ENCODE results near the gene LRRC74B. TPM values are rescaled to one million over a fixed set of nuclear protein-coding genes. Genes with fewer than 3 reads are reported as not detected.
"Not testable (repeated sequence)": the region's sequence is repeated elsewhere in the genome, so short reads cannot be mapped to it uniquely, and the experiment has no call there.

Gene LRRC74B
- total and polyA plus RNA-seq, 2 of the 4 experiments (the other 2 are of a cell fraction), result not detected

DNA sequence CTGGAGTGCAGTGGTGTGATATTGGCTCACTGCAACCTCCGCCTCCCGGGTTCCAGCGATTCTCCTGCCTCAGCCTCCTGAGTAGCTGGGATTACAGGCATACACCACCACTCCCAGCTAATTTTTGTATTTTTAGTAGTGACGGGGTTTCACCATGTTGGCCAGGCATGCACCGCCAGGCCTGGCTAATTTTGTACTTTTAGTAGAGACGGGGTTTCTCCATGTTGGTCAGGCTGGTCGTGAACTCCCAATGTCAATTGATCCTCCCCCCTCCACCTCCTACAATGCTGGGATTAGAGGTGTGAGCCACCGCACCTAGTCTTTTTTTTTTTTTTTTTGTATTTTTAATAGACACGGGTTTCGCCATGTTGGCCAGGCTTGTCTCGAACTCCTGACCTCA, 42.2 kb downstream of the LRRC74B start:
- H3K9me3 ChIP-seq (ENCODE audit: control insufficient read depth, insufficient read depth, low read length); H3K4me1 ChIP-seq (ENCODE audit: control insufficient read depth, insufficient read depth, low read length); POLR2A ChIA-PET (ENCODE audit: unreplicated experiment); H2AK5ac ChIP-seq (ENCODE audit: low read depth, low read length); H4K5ac ChIP-seq (ENCODE audit: low read depth, low read length); H2BK15ac ChIP-seq (ENCODE audit: low read depth, low read length); ATAC-seq (ENCODE audit: low read depth); H3K4ac ChIP-seq (ENCODE audit: low read depth, low read length); H2AK9ac ChIP-seq (replicated peaks; ENCODE audit: low read depth, low read length, poor library complexity); H3K27ac ChIP-seq (ENCODE audit: insufficient read depth, low read length); H3K79me1 ChIP-seq (ENCODE audit: low read depth in 1 of 2, low read length in 2 of 2); H4K8ac ChIP-seq (ENCODE audit: low read depth in 2 of 2, low read length in 2 of 2); H3K56ac ChIP-seq (ENCODE audit: extremely low read depth, insufficient read depth, low read length); H3K18ac ChIP-seq (ENCODE audit: low read depth, low read length); BruUV-seq (replicated peaks); dilution Hi-C loops (cut with HindIII; ENCODE audit: low sequenced_read_pairs, unreplicated experiment); H3K14ac ChIP-seq (replicated peaks; ENCODE audit: low read depth, low read length); H2BK5ac ChIP-seq (ENCODE audit: low read depth, low read length, poor library complexity, severe bottlenecking); in situ Hi-C loops (cut with MboI; ENCODE audit: low sequenced_read_pairs); H3K4me3 ChIP-seq (ENCODE audit: insufficient read depth, low read depth, low read length); H3K4me2 ChIP-seq (ENCODE audit: low read depth, low read length); H2BK120ac ChIP-seq (ENCODE audit: low read depth, low read length); H3K9ac ChIP-seq (ENCODE audit: low read depth, low read length); DNase-seq; H3K9me1 ChIP-seq (ENCODE audit: insufficient read depth, low read length); H2BK20ac ChIP-seq (ENCODE audit: low read depth, low read length); H4K20me1 ChIP-seq (ENCODE audit: insufficient read depth, low read length); H3K27me3 ChIP-seq (ENCODE audit: control insufficient read depth, insufficient read depth, low read length); H2AFZ ChIP-seq (replicated peaks; ENCODE audit: low read length, poor library complexity); H3K36me3 ChIP-seq (ENCODE audit: control insufficient read depth, insufficient read depth, low read length); intact Hi-C loops (cut with micrococcal nuclease); H4K91ac ChIP-seq (ENCODE audit: insufficient read depth, low read depth, low read length); H3K23ac ChIP-seq (ENCODE audit: low read depth, low read length): not testable (repeated sequence)
- no CpG with 5 or more reads among the region's 11 CpGs for WGBS, 2 experiments (ENCODE audit: extremely low coverage in 2 of 2, insufficient read length in 1 of 2)
- CTCF ChIA-PET, result interaction anchor here (0.6 kb wide), 2 partner anchors 73 to 902 kb away, joined by 3 to 5 read pairs; partner anchors contain the start of gene P2RX6

DNA sequence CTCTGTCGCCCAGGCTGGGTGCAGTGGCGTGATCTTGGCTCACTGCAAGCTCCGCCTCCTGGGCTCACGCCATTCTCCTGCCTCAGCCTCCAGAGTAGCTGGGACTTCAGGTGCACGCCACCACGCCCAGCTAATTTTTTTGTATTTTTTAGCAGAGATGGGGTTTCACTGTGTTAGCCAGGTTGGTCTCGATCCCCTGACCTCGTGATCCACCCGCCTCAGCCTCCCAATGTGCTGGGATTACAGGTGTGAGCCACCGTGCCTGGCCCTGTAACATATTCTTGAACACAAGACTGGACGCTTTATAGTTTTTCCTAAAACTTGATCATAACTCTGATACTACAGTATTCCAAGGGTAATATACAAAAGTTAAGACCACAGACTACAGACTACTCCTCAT, 45.5 kb downstream of the LRRC74B start:
- H4K8ac ChIP-seq (ENCODE audit: low read depth in 2 of 2, low read length in 2 of 2); H3K9me3 ChIP-seq (ENCODE audit: control insufficient read depth, insufficient read depth, low read length); H3K4me2 ChIP-seq (ENCODE audit: low read depth, low read length); H2BK15ac ChIP-seq (ENCODE audit: low read depth, low read length); H3K18ac ChIP-seq (ENCODE audit: low read depth, low read length); H2BK20ac ChIP-seq (ENCODE audit: low read depth, low read length); H4K20me1 ChIP-seq (ENCODE audit: insufficient read depth, low read length); H3K79me1 ChIP-seq (ENCODE audit: low read depth in 1 of 2, low read length in 2 of 2); dilution Hi-C loops (cut with HindIII; ENCODE audit: low sequenced_read_pairs, unreplicated experiment); intact Hi-C loops (cut with micrococcal nuclease); H4K5ac ChIP-seq (ENCODE audit: low read depth, low read length); H2AK9ac ChIP-seq (replicated peaks; ENCODE audit: low read depth, low read length, poor library complexity); H3K27me3 ChIP-seq (ENCODE audit: control insufficient read depth, insufficient read depth, low read length); H2BK120ac ChIP-seq (ENCODE audit: low read depth, low read length); CTCF ChIA-PET; H2AK5ac ChIP-seq (ENCODE audit: low read depth, low read length); H3K56ac ChIP-seq (ENCODE audit: extremely low read depth, insufficient read depth, low read length); H2BK5ac ChIP-seq (ENCODE audit: low read depth, low read length, poor library complexity, severe bottlenecking); H3K9me1 ChIP-seq (ENCODE audit: insufficient read depth, low read length); H4K91ac ChIP-seq (ENCODE audit: insufficient read depth, low read depth, low read length); H3K27ac ChIP-seq (ENCODE audit: insufficient read depth, low read length); ATAC-seq (ENCODE audit: low read depth); POLR2A ChIA-PET (ENCODE audit: unreplicated experiment); H3K4ac ChIP-seq (ENCODE audit: low read depth, low read length); DNase-seq; H3K9ac ChIP-seq (ENCODE audit: low read depth, low read length); H3K4me3 ChIP-seq (ENCODE audit: insufficient read depth, low read depth, low read length); H3K14ac ChIP-seq (replicated peaks; ENCODE audit: low read depth, low read length); BruUV-seq (replicated peaks); H3K4me1 ChIP-seq (ENCODE audit: control insufficient read depth, insufficient read depth, low read length); H3K36me3 ChIP-seq (ENCODE audit: control insufficient read depth, insufficient read depth, low read length); H3K23ac ChIP-seq (ENCODE audit: low read depth, low read length); H2AFZ ChIP-seq (replicated peaks; ENCODE audit: low read length, poor library complexity): not testable (repeated sequence)
- 83% methylated on average over 5 of the region's 11 CpGs; no CpG with 5 or more reads in 1 of the 2 experiments for WGBS, 2 experiments (ENCODE audit: extremely low coverage in 2 of 2, insufficient read length in 1 of 2)
- in situ Hi-C loops (cut with MboI; ENCODE audit: low sequenced_read_pairs), result loop anchor here (10.0 kb wide), 1 partner anchor 76 kb away; the partner anchor contains the start of gene P2RX6

All from IMR-90 (cell line).